Lower leg skin (tissue), 3 donors: ENCODE results near the gene PLA2G3.

Experiments
- CTCF ChIP-seq, 3 donors: fragments of 450-650 bp; IDR thresholded peaks; one replicate each; pipeline ENCODE4 v1.5.1; 2016; ENCODE audit warnings: antibody characterized with exemption in 3 of 3, mild to moderate bottlenecking in 3 of 3, moderate library complexity in 2 of 3
- POLR2A ChIP-seq, 2 donors: fragments of 450-650 bp; IDR thresholded peaks; one replicate each; pipeline ENCODE4 v1.6.1; 2016 to 2017; ENCODE audit warnings: antibody characterized with exemption in 2 of 2, mild to moderate bottlenecking in 1 of 2, moderate library complexity in 1 of 2

DNA sequence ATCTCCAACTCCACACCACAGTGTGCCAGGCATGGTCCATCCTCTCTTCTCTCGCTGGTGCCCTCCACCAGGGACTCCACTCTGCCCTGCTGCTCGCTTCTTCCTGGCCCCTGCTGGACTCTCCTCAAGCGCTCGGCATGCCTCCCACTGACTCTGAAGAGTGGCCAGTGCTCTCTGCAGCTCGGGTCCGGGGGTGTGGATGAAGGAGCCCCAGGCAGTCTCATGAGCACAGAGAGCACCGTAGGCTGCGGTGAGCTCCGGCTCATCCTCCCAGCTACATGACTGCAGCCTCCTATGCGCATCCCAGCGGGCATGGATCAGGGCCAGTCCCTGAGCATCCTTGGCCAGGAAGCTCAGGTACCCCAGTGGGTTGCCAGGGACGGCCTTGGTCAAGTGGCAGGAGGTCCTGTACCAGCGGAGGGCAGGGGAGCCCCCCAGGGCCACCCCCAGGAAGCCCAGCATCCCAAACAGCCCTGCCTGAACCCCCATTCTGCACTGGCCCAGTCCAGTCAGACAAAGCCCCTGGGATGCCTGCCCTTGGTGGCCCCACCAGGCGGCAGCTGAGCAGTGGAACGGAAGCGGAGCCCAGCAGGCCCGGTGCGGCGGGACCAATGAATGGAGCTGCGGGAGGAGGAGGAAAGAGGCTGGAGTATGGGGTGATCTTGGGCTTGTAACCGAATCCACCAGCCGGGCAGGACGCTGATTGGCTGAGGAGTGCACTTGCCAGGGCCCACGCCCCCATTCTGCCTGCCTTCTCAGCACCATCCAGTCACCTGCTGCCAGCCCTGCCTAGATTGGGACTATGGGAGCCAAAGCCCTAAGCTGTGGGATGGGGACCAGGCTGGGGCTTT lies at the start of gene PLA2G3:
- TF ChIP-seq CTCF (IDR thresholded peaks at IDR 0.05) (no peak), POLR2A (IDR thresholded peaks at IDR 0.05) (no peak)
